Sigmoid colon (tissue), 4 donors: Measurements from ENCODE around the gene ARHGAP28.

Source experiments
- CTCF ChIP-seq, 4 experiments: fragments of 450-650 bp in 3 of 4; fragments of 200-600 bp in 1 of 4; IDR thresholded peaks; one replicate each; pipeline ENCODE4 v1.5.1; 2016 to 2019; ENCODE audit warnings: antibody characterized with exemption in 4 of 4, mild to moderate bottlenecking in 3 of 4, moderate library complexity in 2 of 4
- EP300 ChIP-seq, 4 donors: sonication (generic); formaldehyde crosslinking; IDR thresholded peaks; one replicate each; pipeline ENCODE4 v1.6.1; 2017; ENCODE audit warnings: antibody characterized with exemption in 4 of 4
- POLR2A ChIP-seq, 2 donors: fragments of 450-650 bp; IDR thresholded peaks; one replicate each; pipeline ENCODE4 v1.6.1; 2016; ENCODE audit warnings: antibody characterized with exemption in 2 of 2, mild to moderate bottlenecking in 2 of 2, moderate library complexity in 2 of 2
- POLR2AphosphoS5 ChIP-seq, 4 donors: sonication (generic); formaldehyde crosslinking; IDR thresholded peaks; one replicate each; pipeline ENCODE4 v1.6.1; 2017; ENCODE audit warnings: antibody characterized with exemption in 4 of 4

GRCh38 chr18:6960656-6961055 is 231.1 kb downstream of the ARHGAP28 start:
- TF ChIP-seq POLR2A (IDR thresholded peaks at IDR 0.05) = no peak
- no peak for TF ChIP-seq EP300 (IDR thresholded peaks at IDR 0.05)
- no peak for TF ChIP-seq CTCF (IDR thresholded peaks at IDR 0.05)
- no peak for TF ChIP-seq POLR2AphosphoS5 (IDR thresholded peaks at IDR 0.05)
